ENCODE data around the gene LEF1.

The LEF1 gene

DNA sequence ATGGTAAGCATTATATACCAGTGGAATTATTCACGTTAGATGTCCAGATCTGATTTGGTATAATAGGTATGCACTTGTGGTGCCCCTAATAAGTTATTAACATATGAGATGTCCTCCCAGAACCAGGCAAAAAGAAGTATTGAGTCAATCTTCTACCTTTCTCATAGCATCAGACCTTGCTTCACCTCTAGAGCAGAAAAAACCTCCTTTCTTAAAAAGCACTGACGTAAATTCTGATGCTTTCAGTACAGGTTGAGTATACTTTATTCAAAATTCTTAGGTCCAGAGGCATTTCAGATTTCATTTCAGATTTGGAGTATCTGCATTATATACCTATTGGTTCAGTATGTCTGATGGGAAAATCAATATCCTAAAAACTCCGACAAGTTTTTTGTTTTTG is 22.4 kb downstream of the LEF1 start:
- no peak for DNase-seq

DNA sequence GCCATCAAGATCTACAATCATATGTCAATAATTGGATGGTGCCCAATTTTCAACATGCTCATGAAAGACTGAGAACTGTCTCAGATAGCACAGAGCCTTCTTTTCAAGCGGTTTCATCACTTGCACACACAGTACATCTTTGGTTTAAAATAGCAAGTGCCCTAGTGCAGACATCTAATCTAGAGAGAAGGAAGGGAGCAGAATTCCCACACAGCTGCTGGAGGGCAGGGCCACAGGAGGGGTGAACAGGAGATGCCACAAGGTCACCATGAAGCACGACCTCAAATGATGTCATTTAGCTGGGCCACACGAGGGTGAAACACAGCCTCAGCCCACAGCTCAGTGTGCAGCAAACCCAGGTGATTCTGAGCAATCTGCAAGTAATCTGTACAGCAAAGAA is 24.3 kb downstream of the LEF1 start:
- DNase-seq, result no peak

DNA sequence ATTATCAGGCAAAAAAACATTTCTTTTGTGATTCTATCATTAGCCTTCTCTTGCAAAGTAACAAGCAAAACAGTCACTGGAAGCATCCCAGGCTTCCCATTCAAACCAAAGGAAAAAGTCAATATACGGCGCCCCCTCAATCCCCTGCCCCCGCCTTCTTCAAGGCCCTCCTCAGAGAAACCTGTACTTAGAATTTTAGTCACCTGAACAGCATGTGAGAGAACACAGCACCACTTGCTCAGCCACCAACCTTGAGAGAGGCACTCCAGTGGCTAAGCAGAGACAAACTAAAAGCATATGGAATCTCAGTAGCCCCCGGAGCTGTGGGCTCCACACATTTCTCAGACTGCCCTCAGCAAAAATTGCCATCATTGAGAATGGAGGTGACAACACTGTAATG is 25.2 kb downstream of the LEF1 start:
- no peak for DNase-seq

DNA sequence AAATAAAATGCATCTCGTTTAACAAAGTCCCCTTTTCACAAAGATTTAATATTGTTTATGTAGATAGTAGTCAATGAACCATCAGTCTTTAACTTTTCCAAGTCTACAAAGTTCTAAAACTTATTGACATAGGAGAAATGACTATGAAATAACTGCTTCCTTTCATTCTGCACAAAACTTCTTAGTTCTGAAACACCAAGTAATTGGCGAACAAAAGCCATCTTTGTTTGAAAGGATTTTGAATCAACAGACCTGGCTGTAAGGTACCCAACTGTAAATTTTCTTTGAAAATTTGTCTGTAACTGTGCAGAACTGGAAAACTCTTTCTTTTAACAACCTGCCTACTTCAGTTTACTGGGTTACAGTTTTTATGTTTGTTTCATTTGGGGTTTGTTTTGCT is 25.9 kb downstream of the LEF1 start:
- DNase-seq, result no peak

DNA sequence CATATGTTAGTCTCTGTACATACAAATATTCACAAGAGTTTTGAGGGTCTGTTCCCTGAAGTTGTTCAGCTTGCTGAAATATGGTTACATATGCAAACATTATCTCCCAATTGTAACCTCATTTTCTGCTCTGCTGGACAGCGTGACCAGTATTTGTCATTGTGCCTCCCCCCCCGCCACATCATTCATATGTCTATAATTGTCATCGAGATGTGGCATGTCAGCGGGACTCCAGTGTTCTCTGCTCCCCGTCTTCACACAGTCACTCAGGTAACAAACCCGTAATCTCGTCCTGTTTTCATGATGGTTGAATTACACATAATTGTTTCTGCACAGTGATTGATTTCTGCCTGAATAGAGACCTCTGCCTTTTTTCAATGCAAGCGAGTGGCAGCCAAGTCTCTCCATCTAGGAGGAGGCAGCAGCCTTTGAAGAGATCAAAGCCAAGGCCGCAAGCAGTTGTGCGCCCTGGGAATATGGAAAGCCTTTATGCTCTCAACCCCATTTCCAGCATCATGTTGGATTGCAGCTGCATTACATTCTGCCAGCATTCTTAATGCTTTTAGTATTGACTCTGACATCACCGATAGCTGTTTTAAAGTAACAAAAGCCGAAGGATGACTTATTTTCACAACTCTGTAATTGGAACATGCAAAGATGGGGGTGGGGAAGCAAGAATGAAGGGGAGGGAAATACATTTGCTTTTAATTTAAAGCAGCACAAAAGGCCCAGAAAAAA is 27.4 kb downstream of the LEF1 start:
- no peak for DNase-seq

DNA sequence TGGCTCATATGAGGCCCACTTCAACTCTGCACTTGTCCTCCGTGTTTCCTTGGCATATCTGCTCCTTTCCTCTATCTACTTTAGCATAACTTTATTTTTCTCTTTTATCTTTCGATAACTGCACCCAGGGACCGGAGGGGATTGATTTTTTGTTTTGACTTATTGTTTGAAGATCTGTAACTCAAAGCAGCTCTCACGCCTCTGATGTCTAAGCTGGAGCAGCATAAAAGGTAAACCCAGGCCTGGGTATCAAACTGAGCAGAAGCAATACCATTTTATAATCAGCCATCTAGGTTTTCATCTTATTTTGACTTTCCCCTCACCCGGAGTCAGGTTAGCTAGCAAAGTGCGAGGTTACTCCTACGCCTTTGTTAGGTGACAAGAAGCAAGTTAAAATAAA is 28.4 kb downstream of the LEF1 start:
- DNase-seq, result no peak

DNA sequence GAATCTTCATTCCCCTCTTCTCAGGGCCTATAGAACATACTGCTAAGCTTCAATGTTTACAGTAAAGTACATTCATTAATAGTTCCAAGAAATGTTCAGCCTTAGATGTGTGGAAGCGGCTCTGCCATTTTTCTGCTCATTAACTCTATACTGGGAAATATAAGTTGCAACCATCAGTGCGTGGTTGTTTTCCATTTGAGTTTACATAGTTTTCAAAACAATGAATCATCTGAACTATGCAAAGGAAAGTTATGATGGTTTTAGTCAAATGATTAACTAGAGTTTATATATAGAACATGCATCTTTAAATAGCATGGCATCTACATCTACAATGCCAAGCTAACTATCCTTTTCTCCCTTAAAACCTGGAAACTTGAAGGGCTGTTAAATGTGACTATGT is 29.6 kb downstream of the LEF1 start:
- DNase-seq, result no peak

DNA sequence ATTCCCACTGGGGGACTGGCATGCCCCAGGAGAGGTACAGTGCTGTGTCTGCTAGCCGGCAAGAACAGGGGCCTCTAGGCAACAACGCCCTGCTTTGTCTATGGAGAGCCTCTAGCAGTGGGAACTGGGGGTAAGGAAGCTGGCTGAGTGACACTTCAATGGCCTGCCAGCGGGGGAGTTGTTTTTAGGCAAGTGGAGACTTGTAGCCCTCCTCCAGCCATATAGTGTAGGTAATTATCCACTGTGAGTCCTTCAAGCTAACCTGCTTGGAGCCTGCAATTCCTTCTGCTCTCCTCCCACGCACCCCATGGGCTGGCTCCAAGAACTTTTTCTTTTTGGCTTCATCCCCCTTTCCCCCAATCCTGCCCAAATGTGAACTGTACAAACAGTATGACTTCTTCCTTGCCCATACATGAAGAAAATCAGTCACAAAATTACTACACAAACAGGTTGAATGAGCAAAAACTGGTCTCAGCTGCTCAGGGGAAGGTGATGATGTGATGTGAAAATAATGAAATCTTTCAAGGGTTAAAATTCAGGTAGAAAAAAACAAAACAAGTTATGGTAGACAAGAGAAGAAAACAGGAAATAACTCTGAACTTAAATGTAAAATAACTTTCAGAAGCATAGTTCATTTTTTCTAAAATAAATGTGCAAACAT is 33.1 kb downstream of the LEF1 start:
- DNase-seq, result no peak

DNA sequence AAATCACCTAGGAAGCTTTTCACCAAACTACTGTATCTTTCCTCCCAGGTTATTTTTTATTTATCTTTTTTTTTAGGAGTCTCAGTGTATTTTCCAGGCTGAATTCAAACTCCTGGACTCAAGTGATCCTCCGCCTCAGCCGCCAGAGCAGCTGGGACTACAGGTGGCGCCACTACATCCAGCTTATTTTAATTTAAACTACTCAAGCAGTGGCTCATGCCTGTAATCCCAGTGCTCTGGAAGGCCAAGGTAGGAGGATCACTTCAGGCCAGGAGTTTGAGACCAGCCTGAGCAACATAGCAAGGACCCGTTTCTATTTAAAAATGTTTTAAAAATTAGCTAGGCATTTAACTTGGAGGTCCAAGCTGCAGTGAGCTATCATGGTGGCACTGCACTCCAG is 37.8 kb downstream of the LEF1 start:
- no peak for DNase-seq

DNA sequence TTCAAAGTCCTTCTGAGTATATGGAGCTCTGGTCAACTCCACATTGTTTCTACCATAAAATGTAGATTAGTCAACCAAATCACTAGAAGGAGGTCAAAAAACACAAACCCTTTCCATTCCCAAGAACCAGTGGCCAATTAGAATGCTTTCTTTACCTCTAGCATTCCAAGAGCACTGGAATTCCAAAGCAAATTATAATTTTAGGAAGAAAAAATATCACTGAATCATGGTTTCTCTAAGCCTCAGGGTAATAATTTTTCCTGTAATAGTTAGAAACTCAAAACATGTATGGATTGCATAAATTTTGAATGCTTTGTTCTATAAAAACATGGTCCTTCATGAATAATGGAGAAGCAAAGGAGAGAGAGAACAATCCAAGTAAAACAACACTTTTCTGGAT is 39.5 kb downstream of the LEF1 start:
- no peak for DNase-seq

DNA sequence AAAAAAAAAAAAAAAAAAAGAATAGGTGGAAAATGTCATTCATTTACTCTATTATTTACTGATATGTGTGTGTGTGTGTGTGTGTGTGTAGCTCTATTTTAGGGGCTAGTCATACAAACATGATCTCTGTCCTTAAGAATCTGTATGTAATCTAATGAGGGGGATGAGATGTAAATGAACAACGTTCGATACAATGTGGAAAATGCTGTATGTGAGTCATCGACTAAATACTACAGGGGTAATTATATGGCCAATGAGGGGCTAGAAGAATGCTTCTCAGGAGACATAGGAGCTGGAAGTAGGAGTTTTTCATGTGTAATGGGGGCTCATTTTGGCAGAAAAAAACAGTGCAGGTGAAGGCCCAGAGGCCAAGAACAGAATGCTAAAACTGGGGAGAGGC is 41.9 kb downstream of the LEF1 start:
- no peak for DNase-seq

DNA sequence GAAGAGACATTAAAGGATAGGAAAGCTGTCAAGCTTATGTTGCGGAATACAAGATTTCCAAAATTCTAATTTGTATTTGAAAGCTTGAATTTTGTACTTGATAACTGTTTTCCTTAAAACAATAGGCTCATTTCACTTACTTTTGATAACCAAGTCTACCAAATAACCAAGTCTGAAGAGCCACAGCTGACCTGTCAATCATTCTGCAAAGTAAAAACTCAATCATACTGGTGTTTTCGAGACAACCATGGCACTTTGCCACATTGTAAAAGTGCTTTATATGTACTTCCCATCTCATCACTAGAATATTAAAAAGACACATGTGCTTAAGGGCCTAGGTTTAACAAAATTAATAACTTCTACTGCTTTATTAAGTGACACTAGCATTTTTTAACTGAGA is 47.9 kb downstream of the LEF1 start:
- DNase-seq, result no peak

DNA sequence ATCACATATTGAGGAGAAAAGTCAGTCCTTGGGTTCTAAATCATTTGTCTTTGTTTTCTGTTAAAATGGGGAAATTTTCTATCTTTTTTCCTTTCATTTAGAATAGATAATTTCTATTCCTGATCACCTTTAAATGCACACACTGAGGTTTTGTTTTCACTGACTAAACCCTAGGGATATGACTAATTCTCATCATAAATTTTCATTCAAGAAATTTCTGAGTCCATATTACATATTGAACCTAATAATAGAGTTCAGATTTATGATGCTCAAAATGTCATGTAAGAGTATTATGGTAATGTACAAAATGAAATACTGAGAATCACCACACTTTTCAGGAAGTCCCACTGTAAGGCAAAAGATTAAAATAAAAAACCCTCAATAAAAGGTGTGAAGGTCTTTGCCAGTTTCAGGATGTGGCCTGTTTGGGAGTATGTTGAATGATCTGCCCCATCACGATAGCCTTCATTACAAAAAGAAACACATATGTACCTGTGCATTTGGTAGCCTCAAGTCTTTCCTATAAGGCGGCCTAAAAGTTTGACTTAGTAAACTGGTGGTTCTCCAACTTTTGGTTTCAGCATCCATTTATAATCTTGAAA is 49.4 kb downstream of the LEF1 start:
- no peak for DNase-seq

DNA sequence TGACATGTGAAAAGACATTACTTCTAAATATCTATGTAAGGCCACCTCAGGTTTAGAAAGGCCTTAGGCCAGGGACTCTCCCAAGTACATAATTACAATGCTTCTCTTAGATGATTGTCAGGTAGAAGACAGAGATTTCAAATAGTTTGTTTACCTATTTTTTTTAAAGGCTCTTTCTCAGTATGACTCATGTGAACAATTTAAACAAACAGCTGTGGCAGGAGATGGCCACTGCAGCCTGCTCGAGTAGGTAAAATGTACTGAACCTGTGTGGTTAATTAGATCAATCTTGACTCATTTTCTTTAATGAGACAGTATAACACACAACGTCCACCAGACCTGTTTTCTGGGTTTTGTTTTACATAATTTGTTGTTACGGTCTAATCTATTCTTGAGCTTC is 50.2 kb downstream of the LEF1 start:
- DNase-seq, result no peak

DNA sequence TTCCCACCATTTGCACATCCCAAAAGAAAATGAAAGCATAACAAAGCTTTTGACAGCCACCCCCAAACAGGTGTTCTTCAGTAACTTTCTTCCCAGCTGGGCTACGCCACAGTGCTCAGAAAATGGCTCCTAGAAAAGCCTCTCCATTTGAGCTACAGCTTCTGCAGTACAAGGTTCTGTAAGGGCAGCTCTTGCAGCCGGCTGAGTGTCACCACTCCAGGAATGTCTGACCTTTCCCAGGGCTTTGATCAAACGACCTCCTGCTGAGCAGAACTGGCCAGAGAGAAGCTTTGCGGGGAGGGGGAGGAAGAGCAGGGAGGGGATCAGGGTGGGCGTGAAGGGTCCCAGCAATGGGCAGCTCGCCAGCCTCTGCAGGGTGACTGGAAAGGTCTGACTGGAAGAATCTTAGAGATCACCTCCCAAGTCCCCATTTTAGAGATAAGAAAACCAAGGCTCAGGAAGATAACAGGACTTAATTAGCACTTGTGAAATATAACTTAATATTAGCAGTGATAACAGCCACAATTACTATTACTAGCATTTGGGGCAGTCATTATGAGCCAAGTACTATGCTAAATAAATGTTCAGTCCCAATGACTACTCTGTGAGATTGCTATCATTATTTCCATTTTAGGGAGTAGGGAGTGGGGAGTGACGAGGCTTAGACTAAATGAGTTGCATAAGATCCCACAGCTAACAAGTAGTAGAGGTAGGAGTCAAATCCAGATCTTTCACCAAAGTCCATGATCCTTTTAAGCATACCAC is 51.1 kb downstream of the LEF1 start:
- DNase-seq, result no peak

DNA sequence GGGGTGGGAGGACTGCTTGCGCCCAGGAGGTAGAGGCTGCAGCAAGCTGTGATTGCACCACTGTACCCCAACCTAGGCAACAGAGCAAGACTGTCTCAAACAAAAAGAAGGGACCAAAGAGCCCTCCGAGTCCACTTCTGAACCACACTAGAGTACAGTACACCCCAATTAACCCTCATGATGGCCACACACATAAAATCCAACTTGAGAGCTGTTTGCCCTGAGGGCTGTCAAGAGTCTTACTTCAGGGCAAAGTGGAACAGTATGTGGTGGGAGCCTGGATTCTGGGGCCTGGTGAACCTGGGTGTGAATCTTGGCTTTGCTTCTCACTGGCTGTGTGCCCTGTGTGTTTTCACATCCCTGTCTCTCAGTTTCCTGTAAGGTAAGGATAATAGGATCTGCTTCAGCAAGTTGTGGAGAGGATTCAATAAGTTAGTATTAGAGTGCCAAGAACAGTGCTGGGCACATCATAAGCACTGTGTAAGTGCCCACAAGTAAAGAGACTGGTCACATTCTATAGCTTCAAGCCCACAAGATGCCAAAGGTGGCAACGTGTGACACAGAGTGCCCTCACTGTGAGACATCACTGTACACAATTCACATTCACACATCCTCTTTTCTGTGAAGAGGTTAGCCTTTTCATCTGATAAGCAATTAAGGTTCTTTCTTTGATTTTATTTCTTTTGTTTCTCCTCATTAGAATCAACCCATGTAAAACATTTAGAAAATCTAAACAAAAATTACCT is 52.1 kb downstream of the LEF1 start:
- no peak for DNase-seq

DNA sequence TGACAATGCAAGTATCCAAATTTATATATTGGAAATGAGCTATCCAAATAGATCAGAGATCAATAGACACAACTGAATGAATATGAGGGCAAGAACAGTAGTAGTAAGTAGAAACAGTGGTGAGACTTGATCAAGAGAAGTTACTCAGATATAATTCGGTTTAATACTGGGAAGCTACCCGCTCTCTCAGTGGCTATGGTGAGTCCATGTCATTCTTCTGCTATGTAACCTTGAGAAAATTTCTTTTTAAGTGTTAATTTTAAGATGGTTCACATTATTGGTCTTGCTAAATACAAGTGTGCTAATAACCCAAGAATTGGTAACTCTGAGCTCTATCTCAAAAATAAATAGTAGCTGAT is 53.6 kb downstream of the LEF1 start:
- DNase-seq, result no peak

DNA sequence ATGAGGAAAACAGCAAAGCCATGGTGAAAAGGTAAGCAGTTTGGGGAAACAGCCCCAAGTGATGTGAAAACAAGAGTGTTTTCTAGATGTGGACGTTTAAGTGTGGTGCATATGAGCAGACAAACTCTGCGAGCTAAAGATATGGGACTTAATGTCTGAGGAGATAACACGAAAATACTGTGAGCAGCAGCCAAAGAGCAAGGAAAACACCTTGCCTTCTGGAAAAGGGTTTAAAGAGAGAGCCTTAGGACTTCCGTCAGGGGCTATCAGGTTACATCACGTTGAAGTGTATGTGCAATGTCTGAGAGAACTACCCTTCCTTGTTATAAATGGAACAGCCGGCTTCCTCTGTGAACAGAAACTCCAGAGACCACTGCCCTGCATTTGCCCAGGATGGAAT is 54.2 kb downstream of the LEF1 start:
- DNase-seq, result no peak

DNA sequence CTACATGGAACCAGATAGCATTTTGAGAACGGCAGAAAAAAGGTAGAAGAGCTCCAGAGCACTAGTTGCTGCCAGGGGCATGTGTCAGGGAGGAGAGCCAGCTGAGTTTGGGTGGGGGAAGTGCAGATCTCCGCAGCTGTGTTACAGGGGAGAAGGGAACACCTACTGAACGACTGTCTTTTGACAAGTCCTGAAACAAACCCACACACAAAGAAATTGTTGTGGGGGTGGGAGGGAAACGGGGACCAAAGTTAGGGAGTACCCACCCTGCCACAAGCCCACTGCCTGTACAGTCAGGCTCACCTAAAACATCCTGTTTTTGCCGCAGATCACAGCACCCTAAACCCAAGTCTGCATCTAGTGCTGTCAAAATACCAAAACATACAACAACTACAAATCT is 55.5 kb downstream of the LEF1 start:
- DNase-seq, result no peak

DNA sequence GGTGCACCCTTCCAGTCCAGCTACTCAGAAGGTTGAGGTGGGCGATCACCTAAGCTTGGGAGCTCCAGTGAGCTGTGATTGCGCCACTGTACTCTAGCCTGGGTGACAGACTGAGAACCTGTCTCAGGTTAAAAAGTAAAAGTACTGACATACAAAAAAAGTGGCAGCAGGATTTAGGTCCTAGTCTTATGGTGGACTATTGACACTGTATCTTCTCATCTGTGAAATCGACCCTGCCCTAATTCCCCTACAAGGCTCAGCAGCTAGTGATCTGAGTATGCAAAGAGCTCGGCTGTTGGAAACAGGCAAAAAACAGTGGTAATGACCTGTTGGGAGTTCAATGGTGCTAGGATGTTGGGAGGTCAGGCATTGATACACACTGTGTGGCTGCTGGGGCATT is 57.0 kb downstream of the LEF1 start:
- no peak for DNase-seq

DNA sequence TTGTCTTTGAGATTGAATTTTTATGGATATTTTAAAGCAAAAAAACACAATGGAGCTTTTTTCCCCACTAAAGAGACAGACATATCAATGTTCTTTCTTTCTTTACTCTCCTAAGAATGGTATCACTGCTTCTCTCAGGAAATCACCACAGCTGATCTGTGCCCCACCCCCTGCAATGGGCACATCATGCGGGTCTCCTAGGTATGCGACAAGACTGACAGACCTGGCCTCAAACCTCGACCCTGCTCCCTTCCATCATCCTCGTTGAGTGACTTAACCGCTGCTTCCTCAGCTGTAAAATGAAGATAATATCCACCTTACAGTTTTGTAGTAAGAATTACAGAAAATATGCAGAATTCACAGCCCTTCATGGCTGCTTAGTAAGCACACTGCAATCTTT is 58.3 kb downstream of the LEF1 start:
- DNase-seq, result no peak

DNA sequence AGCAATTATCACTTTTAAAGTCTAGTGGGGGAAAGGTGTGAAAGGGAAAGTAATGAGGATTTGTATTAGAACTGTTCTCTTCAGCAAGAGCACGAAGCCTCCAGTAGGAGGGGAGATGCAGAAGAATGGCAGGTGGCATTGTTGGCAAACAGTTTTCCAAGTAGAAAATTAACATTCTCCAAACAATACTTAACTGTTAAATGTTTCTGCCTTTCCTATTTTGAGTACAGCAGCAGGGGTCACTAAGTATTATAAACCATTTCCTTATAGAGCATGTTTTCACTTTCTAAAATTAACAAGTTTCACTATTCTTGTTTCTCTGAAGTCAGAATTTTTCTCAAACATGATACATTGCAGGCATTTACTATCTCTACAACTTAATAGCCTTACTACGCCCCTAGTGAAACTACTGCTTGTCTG is 58.7 kb downstream of the LEF1 start:
- DNase-seq, result no peak

DNA sequence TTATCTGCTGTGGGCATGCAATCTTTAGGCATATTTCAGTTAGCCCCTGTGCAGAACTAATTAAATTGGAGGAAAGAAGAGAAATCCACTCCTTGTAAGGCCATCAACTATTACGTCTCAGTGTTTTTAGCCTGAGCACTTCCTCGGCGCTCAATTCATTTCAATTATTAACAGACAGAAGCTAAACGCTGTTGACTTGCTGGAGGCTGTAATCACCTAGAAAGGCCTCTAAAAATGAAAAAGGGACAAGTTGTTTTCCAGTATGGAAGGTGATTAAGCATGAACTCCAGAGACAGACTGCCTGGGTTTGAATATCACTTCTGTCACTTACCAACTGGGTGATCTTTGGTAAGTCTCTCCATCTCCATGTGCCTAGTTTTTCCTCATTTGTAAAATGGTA is 59.6 kb downstream of the LEF1 start:
- DNase-seq, result no peak
